Measurements from ENCODE around the gene NPHP1. TPM values are rescaled to one million over a fixed set of nuclear protein-coding genes. Genes with fewer than 3 reads are reported as not detected.
A peak's percentile ranks its signal among the peaks of the same experiment; 100 is the strongest.

NPHP1 gene
- total and polyA plus RNA-seq, 2 of the 8 experiments (the other 6 are each of a cell fraction or from before 2014, with no cell fraction given): 1.4 to 2.8 TPM

DNA sequence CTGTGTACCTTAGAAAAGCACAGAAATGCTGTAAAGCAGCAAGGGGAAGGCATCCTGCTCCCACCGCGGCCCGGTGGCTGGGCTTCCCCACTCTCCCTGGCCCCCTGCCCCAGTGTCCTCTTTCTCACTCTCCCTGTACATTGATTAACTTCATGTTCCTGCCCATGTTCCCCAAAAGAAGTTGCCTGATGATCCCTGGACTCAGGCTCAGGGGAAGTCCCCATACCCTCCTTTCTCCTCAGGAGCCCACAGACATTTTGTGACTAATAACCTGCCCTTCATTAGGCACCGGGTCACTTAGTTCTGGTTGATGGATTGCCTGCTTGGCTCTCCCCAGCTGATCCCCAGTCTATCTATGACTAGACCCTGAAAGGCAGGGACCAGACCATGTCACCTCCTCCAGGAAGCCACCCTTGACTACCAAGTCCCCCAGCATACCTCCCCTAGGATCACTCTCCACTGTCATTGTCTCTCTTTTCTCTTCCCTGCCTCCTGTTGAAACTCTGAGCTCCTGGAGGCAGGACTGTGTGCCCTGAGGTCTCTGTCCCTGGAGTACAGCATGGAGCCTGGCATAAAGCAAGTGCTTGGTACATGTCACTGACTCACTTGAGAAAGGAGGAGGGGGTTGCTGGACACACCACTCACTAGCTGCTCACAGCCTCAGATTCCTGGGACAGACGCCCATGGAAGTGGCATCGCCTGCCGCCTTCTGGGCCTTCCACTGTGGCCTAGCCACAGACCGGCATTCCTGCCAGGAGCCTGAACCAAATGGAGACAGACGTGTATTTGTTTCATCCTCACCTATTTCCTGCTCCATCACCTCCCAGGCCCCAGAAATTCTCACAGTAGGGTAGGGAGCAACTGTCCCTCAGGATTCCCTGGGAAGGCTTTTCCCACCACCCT is 102.7 kb downstream of the NPHP1 start:
- Histone ChIP-seq H3K14ac (ENCODE audit: insufficient read length) (no peak overlapping the region), H2BK20ac (ENCODE audit: low read length) (no peak overlapping the region), H3K23me2 (ENCODE audit: low read depth, low read length) (no peaks in the 10 kb centered on the region), H3K9me3 (ENCODE audit: insufficient read depth in 2 of 2, low read depth in 1 of 2, low read length in 1 of 2) (peaks cover 3% of the 10 kb centered on the region in 2 experiments; a peak in 2 of 4 replicates), H4K91ac (replicated peaks; ENCODE audit: insufficient read length, low read length) (no peak overlapping the region), H2AK5ac (ENCODE audit: low read depth, low read length) (no peak overlapping the region), H3K4me1 (replicated peaks in 1 of 4; ENCODE audit: control insufficient read depth in 3 of 4, insufficient read depth in 4 of 4, low read length in 3 of 4) (no peaks in the 10 kb centered on the region; a peak in 2 of 7 replicates), H3K56ac (replicated peaks; ENCODE audit: insufficient read length, low read depth, low read length) (no peak overlapping the region), H2AFZ (ENCODE audit: low read length) (no peak overlapping the region), H3K79me1 (ENCODE audit: low read depth, low read length) (no peaks in the 10 kb centered on the region), H3K18ac (ENCODE audit: extremely low read depth, low read length) (no peak overlapping the region), H3K9ac (replicated peaks in 1 of 4; ENCODE audit: extremely low read depth in 1 of 4, low read depth in 3 of 4, low read length in 3 of 4) (no peak overlapping the region), H2BK15ac (ENCODE audit: low read length) (no peak overlapping the region), H2BK12ac (ENCODE audit: low read depth, low read length) (0 out of 2 replicates have a peak overlapping the region, but pooled peaks have one; percentile 5), H2BK120ac (replicated peaks; ENCODE audit: low read depth, low read length) (no peak overlapping the region), H3K4ac (replicated peaks; ENCODE audit: insufficient read length, low read depth, low read length) (no peak overlapping the region), H4K5ac (ENCODE audit: insufficient read length, low read depth, low read length) (no peak overlapping the region), H4K8ac (ENCODE audit: extremely low read depth, insufficient read depth, low read length) (no peak overlapping the region), H2BK5ac (ENCODE audit: low read depth, low read length) (no peak overlapping the region), H3K23ac (ENCODE audit: insufficient read length) (no peak overlapping the region), H3K36me3 (ENCODE audit: control insufficient read depth in 2 of 4, insufficient read depth in 4 of 4, low read length in 3 of 4) (no peaks in the 10 kb centered on the region), H4K20me1 (replicated peaks in 1 of 2; ENCODE audit: control insufficient read depth in 1 of 2, insufficient read depth in 2 of 2, low read length in 2 of 2) (no peaks in the 10 kb centered on the region), H3K4me2 (ENCODE audit: insufficient read depth in 1 of 2, low read depth in 2 of 2, low read length in 2 of 2) (no peak overlapping the region), H3K27ac (ENCODE audit: low read depth, low read length) (no peak overlapping the region), H3K79me2 (ENCODE audit: control insufficient read depth in 1 of 2, insufficient read depth in 2 of 2, low read length in 2 of 2) (no peaks in the 10 kb centered on the region), H3K4me3 (ENCODE audit: extremely low read depth in 1 of 4, insufficient read depth in 2 of 4, low read depth in 3 of 4, low read length in 4 of 4) (no peak overlapping the region), H3K27me3 (replicated peaks in 1 of 4; ENCODE audit: control insufficient read depth in 3 of 4, extremely low read depth in 1 of 4, insufficient read depth in 3 of 4, low read length in 3 of 4) (no peaks in the 10 kb centered on the region)
- peak in 1 of 2 experiments; percentile 26 for DNase-seq (ENCODE audit: low read depth in 1 of 2, low spot score in 2 of 2)
- FAIRE-seq: no peak
- CTCF ChIA-PET (ENCODE audit: partially characterized antibody): no interaction called here
- 94% methylated on average over 9 of the region's 9 CpGs; no CpG with 5 or more reads in 1 of the 2 experiments for WGBS, 2 experiments (ENCODE audit: extremely low coverage in 1 of 2, insufficient coverage in 1 of 2, insufficient read length in 1 of 2, insufficient replicate concordance in 2 of 2, low coverage in 1 of 2, low lambda C conversion rate in 2 of 2, missing lambda C conversion rate in 1 of 2)
- POLR2A ChIA-PET (ENCODE audit: partially characterized antibody): no interaction called here
- TF ChIP-seq KDM1A (IDR thresholded peaks at IDR 0.05; ENCODE audit: borderline replicate concordance, low read length): no peak
- no peak for TF ChIP-seq JUND (IDR thresholded peaks at IDR 0.05; ENCODE audit: low read length)
- no peak for TF ChIP-seq FOSL1 (IDR thresholded peaks at IDR 0.05; ENCODE audit: insufficient read depth, low read depth, low read length)
- no peak for TF ChIP-seq BACH1 (IDR thresholded peaks at IDR 0.05; ENCODE audit: low read length)
- no peak for TF ChIP-seq CEBPB (IDR thresholded peaks at IDR 0.05; ENCODE audit: low read depth, low read length)
- no peak for TF ChIP-seq CHD1 (IDR thresholded peaks at IDR 0.05; ENCODE audit: low read depth, low read length)
- TF ChIP-seq KDM5A (IDR thresholded peaks at IDR 0.05; ENCODE audit: low read length): no peak
- TF ChIP-seq SP2 (IDR thresholded peaks at IDR 0.05; ENCODE audit: low read length): no peak
- TF ChIP-seq CBX8 (IDR thresholded peaks at IDR 0.05; ENCODE audit: borderline replicate concordance, low read depth, low read length): no peak
- TF ChIP-seq CBX5 (IDR thresholded peaks at IDR 0.05; ENCODE audit: low read depth, low read length): no peak
- TF ChIP-seq SAP30 (IDR thresholded peaks at IDR 0.05; ENCODE audit: insufficient read depth, insufficient replicate concordance, low read length): no peak
- no peak for TF ChIP-seq RAD21 (IDR thresholded peaks at IDR 0.05 in 1 of 2, conservative IDR thresholded peaks at IDR 0.05 in 1 of 2; ENCODE audit: low read depth in 2 of 2, low read length in 2 of 2)
- no peak for TF ChIP-seq GABPA (IDR thresholded peaks at IDR 0.05; ENCODE audit: borderline replicate concordance, insufficient read depth, low read length)
